GM21576 (cell line): ENCODE measurements around the gene WWC1.
"Not testable (repeated sequence)": the region's sequence is repeated elsewhere in the genome, so short reads cannot be mapped to it uniquely, and the experiment has no call there.

Experiments
- ATAC-seq: cut with Tn5 transposase; IDR thresholded peaks from one replicate; pipeline ENCODE4 v1.9.1; 2021; ENCODE audit warnings: mild to moderate bottlenecking, moderate library complexity; ENCODE audit not compliant: unreplicated experiment

The WWC1 gene

DNA sequence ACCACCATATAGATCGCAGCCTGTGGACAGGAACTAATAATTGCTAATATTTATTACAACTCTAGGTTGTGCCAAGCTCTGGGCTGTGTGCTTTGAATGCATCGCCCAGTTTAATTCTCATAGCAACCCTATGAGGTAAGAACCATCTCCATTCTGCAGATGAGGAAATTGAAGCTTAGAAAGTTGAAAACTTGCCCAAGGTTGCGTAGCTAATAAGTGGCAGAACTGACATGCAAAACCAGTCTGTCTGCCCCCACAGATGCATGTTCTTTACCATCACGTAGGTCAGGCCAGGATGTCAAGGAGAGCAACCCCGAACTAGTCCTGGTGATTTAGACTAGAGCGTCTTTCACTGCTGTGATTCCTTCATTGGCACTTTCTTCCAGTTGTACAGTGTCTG lies 15.6 kb downstream of the WWC1 start:
- no peak for ATAC-seq

DNA sequence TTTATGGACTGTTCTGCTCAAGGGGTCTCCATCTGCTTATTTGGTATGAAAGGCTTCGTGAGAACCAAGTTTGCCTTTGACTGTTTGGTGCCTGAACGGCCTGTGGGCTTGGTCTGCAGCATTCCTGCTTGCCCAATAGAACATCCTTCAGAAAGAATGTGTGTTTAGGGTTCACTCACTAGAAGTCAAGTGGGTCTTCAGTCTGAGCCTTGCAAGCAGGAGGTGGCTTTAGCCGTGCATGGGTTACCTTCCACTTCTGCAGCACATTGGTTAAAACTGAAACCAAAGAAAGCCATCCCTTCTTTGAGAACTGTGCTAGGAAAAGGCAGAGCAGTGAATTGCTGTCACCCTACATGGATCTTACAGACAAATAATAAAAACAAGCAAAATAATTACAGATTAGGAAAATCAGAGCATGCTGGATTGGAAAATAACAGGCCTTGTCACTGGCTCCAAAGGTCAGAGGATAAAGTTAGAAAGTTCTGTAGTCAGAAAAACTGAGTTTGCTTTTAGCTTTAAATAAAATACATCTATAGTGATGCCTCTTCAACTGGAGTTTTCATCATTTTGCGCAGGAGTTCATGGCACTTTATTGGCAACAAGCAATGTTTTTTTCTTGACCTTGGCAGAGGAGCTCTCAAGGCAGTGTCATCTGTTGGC lies 16.6 kb downstream of the WWC1 start:
- ATAC-seq: no peak

DNA sequence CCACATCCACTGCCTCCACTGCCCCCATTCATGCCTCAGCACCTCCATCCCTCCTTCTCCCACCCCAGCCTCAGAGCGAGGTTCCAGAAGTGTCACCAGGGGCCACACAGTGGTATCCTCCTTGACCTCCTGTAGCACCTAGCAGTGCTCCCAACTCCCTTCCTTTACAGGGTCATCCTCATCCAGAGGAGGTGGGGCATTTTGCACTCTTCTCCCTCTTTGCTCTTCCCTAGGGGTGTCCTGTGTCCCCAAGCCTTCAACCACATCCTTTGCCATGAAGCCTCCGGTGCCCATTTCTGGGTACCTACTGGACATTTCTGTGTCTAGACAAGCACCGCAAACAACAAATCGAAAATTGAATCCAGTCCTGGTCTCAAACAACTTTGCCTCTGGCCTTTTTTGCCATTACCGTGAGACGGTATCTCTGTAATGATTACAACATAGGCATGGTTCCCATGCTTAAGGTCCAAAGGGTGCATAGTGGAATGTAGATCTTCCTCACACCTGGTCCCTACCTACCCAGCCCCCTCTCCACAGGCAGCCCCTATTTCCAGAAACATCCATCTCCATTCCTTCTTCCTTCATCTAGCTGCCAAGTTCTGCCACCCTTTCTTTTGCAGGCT lies 17.6 kb downstream of the WWC1 start:
- ATAC-seq: no peak

DNA sequence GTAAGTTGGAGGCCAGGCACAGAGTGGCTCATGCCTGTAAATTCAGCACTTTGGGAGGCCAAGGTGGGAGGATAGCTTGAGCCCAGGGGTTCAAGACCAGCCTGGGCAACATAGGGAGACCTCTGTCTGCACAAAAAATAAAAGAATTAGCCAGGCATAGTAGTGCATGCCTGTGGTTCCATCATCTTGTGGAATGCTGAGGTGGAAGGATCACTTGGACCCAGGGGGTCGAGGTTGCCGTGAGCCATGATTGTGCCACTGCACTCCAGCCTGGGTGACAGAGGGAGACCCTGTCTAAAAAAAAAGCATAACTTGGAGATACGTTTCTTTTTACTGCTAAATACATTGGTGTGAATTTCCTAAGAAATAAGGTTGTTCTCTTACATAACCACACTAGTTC lies 19.1 kb downstream of the WWC1 start:
- ATAC-seq: not testable (repeated sequence)

DNA sequence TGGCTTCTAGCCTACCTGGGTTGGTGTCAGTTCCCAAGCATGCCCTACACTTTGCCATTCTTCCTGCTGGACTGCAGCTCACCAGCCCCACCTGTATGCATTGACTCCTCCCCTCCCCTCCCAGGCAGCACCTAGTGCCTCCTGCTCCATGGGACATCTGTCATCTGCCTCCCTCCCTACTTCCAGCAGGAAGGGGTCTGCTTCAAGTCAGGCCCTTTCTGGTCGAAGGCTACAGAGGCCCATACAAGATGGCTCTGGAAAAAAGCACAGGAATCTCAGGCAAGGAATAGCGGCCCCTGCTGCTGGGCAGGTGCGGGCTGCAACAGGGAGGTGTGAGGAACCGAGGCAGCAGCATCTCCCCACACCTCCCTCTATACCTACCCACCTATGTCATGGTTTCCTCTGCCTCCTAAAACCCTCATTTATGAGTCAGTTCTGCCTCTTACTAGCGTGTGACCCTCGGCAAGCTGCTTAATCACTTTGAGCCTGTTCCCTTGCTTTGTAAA lies 19.7 kb downstream of the WWC1 start:
- ATAC-seq: no peak

DNA sequence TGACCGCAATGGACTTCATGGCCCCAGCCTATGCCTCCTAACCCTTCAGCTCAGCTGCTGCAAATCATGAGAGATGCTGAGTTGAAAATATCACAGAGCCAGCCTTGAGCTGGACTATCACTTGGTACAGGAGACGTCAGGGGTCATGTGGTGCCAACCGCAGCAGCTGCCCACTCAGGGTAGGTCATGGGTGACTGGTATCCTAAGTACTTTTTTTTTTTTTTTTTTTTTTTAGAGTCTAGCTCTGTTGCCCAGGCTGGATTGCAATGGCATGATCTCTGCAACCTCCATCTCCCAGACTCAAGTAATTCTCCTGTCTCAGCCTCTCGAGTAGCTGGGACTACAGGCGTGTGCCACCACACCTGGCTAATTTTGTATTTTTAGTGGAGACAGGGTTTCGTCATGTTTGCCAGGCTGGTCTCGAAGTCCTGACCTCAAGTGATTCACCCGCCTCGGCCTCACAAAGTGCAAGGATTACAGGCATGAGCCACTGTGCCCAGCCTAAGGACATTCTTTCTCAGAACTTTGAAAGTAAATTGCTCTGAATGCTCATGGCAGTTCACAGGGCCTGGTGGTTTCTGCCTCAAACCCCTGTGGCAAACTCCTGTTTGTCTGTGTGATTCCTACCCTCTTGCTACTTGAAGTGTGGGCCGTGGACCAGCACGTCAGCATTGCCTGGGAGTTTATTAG lies 21.3 kb downstream of the WWC1 start:
- no peak for ATAC-seq

DNA sequence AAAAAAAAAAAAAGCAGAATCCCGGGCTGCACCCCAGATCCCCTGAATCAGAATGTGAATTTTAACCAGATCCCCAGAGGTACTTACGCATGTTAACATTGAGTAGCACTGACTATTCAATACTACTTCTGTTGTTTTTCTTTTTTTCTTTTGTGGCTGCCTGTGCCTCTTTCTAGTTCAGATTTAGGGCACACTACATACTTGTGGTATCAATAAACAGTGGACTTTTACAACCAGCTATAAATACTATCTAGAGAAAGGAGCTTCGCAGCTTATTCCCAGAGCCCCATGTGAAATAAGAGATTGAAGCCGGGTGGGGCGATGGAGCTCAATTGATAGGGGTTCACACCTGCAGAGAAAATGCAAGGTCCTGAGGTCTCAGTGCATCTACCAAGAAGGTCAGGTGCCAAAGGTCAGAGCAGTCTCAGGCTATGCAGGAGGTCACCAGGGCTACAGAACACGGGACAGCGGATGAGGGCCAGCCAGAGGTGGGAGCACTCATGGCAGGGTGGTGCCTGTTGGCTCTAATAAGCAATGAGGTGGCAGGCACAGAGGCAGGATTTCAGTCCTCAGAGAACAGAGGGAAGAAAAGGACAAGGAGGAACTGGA lies 22.3 kb downstream of the WWC1 start:
- ATAC-seq: no peak

DNA sequence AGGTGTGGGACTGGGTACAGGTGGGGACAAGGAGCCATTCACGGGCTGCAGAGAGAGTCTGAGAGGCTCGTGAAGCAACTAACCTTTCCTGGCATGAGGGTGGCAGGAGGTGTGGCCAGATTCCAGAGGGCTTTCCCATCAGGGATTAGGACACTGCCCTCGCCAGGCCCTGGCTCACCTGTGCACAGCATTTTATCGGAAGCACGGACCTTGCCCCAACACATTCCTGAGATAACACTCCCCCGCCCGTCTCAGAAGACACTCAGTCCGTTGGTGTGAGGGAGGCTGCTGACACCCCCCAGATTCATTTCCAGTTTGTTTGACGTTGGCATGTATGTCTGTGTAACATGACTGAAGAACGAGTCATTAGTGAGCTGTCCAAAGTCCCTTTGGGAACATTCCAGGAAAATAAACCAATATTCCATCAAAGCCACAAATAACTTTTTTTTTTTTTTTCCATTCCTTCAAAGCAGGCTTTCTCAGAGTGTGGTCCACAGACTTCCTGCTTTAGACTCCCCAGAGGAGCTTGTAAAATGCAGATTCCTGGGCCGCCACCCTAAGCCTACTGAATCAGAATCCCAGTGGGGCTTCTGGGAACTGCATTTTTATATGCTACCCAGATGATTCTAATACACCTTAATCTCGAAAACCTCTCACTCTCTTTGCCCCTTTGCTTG lies 23.4 kb downstream of the WWC1 start:
- ATAC-seq: no peak

DNA sequence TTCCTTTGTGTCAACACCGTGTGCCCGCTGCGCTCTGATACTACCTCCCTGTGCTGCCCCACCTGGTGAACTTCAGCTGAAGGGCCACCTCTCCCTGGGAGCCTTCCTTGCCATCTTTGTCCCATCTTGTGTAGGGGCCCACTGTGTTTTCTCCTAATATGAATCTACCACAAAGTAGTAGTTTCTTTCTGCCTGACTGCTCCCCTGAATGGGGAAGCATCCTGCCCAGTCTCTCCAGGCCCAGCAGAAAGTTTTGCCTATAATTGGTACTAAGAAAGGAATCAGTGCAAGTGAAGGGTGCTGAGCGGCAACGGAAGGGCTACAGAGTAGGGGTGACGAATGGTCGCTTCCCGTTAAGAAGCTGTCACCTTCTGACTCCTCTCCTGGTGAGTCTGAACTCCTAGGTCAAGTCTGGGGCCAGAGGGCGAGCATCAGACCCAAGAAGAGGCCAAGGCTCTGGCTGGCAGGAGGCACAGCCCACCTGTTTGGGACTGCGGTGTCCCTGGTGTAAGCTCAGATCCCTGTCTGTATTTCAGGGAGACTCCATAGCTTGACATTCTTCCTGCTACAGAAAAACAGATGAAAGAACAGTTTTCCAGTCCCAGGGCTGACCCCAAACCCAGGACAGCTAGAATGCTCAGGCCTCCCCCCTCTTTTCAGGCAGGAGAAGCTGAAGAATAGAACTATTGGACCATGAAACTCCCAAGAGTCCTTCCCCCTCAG lies 24.1 kb downstream of the WWC1 start:
- ATAC-seq: no peak

DNA sequence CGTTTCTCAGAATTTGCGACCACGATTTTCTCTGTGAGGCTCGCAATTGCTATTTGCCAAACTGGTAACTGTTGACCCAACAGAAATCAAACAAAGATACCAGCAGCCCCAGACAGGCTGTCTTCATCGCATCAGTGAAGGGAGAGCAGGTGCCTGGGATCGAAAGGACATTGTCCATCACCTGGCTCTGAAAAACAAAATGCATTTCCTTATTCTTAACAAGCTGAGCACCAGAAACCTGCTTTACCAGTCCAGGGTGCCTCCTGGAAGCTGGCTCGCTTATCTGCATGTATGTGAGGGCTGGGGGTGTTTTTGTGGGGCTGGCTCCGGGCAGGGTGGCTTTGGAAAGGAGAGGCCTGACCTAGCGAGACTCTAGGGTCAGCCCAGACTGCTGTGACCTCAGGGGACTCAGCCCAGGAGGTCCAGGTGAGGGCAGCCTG lies 24.7 kb downstream of the WWC1 start:
- ATAC-seq: no peak

DNA sequence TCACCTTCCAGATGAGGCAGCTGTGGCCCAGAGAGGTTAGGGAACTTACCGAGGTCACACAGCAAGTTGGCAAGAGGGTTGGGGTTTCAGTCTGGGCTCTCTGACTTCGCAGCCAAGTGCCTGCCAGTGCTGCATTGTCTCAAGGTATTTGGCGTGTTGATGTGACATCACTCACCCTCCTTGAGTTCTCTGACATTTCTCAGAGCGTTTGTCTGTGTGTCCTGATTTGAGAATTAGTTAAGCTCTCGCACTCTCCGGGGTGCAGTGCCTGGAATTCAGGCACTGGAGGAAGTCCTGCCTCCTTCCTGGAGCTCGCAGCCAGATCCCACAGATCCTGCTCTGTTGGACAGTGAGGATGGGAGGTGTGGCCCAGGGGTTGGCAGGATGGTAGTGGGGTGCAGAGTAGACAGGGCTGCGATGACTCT lies 25.7 kb downstream of the WWC1 start:
- ATAC-seq: no peak

DNA sequence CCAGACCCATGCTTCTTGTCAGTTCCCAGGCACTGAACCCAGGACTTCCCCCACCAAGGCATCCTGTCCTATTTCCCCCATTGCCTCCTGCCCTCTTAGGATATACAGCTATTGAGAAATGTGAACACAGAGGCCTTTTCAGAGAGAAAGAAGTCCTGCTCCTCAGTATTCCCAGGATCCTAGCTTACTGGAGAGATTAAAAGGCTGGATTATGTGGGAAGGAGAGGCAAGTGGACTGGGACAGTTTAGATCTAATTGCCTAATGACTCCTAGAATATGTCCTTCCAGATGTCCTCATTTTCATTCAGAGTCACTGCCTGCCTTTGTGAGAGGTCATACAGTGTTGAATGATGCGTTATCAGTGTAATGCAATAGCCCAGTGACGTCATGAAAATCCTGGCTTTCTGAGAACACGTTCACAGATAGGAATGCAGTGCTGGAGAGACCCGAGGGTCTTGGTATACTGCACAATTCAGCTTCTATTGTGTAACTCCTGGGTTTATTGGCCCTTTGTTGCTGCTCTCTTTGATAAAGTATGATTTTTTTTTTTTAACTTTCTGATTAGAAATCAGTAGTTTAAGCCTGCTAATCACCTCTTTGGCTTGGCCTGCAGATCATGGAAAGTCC lies 26.2 kb downstream of the WWC1 start:
- no peak for ATAC-seq

DNA sequence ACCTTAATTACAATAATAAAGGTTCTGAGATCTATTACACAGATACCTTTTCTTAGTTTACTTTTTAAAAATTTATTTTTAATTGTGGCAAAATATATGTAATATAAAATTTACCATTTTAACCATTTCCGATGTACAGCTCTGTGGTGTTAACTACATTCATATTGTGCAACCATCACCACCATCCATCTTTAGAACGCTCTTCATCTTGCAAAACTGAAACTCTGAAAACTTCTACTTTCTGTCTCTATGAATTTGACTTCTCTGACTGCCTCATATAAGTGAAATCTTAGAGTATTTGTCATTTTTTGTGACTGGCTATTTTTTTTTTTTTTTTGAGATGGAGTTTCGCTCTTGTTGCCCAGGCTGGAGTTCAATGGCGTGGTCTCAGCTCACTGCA lies 26.8 kb downstream of the WWC1 start:
- ATAC-seq: no peak

DNA sequence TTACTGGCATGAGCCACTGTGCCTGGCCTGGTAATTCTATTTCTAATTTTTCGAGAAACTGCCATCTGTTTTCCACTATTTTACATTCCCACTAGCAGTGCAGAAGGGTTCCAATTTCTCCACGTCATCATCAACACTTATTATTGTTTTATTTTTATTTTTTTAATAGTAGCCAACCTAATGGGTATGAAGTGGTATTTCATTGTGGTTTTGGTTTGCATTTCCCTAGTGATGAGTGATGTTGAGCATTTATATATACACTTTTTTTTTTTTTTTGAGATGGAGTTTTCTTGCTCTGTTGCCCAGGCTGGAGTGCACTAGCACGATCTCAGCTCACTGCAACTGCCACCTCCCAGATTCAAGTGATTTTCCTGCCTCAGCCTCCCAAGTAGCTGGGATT lies 28.3 kb downstream of the WWC1 start:
- no peak for ATAC-seq

DNA sequence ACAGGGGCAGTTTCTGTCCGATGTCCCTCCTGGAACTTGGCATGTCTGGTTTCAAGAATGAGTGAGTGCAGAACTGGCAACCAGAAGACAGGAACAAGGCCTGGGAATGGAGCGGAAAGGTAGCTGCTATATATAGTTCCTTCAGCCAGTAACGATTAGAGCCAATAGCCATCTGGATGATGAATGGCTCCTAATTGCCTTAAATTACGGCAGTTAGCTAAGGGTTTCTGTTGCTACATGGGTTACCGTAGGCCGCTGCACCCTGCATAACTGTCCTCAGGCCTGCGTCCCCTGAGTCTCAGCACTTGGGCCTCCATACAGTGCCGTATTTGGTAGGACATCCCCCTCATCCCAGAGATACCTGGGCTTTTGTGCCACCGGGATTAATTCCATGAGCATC lies 29.4 kb downstream of the WWC1 start:
- no peak for ATAC-seq

DNA sequence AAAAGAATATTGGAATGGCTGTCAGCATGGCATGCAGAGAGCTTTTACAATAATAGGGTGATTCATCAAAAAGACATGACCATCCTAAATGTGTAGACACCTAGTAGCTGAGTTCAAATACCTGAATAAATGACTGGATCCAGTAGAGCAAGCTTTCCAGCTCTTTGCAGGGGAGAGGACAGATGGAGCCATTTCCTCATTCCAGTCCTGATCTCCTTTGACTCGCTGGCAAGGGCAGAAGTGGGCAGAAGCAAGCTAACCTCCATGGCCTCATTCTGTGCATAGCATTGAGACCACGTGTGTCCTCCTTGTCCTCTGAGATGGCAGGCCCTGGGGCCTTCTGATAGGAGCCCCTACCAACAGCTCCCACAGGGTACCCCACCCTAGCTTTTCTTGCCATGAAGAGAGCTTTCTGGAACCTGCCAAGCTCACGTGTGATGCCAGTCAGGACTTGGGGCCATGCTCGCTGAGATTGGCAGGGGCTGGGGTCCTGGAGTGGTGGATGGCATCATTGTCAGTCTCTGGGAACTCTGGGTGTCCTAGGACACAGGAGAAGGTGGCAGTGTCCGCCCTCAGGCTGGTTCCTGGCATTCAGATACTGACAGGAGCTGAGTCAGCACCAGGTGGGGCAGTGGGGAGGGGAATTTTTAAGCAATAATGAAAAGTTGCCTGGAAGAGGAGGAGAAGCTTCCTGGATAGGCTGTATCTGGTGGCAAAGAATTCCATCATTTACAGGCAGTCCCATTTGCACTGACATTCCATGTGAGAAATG lies 33.6 kb downstream of the WWC1 start:
- ATAC-seq: no peak

DNA sequence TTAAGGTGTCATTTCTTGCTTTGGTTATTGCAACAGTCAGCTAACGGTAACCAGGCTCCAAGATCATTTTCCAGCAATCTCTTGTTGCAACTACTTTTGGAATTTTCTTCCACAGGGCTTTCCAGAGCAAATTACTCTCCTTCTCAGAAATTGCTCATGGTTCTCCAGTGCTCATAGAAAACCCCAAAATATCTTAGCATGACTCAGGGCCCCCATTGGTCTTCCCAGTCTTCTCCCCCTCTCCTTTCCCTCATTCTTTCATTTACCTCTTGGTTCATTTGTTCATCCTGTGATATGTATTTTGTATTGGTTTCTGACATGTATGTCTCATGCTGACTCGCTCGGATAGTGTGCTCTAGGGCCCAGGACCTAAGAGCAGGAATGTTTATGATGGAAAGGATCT lies 35.6 kb downstream of the WWC1 start:
- no peak for ATAC-seq

DNA sequence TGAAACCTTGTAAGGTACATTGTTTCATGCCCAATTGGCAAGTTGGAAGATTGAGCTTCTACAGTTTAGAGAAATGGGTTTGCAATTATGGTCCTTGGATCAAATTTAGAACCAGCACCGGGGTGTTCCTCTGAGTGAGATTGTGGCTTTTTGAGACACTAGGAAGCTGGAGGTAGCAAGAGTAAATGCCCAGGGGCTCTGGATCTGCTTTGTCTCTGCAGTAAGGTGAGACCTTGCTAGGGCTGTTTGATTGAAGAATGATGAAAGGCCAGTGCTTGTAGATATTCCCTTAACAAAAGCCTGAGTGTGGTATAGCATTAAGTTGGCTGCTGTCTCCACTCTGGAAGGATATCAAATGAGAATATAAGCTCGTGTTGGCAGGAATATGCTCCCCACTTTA lies 36.0 kb downstream of the WWC1 start:
- ATAC-seq: no peak

DNA sequence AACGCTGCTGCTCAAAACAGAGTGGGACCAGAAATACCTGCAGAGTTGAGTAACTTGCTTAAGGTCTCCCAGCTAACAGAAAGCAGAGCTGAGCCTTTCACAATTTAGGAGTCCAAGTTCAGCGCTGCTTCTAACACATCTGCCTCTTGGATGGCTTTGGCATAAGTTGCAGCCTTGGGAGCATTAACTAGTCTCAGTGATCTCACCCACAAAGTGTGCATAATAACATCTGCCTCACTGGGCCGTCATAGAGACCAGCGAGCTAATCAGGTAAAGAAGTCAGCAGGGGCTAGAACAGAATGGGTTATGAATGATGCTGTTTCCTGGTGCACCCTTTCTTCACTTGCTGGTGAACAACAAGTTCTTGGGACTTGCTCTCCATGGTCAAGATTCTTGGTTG lies 36.5 kb downstream of the WWC1 start:
- ATAC-seq: no peak
